Activated naive CD8-positive, alpha-beta T cell treated with anti-CD3 and anti-CD28 coated beads for 36 hours (primary cell): Measurements from ENCODE around the gene CD302. TPM values are rescaled to one million over a fixed set of nuclear protein-coding genes. Genes with fewer than 3 reads are reported as not detected.
A peak's percentile ranks its signal among the peaks of the same experiment; 100 is the strongest.

Source experiments
- DNase-seq: peaks from one replicate; pipeline ENCODE4 v3.0.0; 2021
- H3K27ac Mint-ChIP-seq: one replicate; pipeline ENCODE4 v1.8.0; 2022; ENCODE audit warnings: mild to moderate bottlenecking, moderate library complexity, mixed read lengths
- H3K27me3 Mint-ChIP-seq: one replicate; pipeline ENCODE4 v1.8.0; 2022; ENCODE audit warnings: mild to moderate bottlenecking, mixed read lengths
- H3K36me3 Mint-ChIP-seq: one replicate; pipeline ENCODE4 v1.8.0; 2021; ENCODE audit warnings: mild to moderate bottlenecking, mixed read lengths
- H3K4me1 Mint-ChIP-seq: one replicate; pipeline ENCODE4 v1.8.0; 2021; ENCODE audit warnings: mixed read lengths
- H3K4me3 Mint-ChIP-seq: one replicate; pipeline ENCODE4 v1.8.0; 2022; ENCODE audit warnings: mild to moderate bottlenecking, moderate library complexity, mixed read lengths
- H3K9me3 Mint-ChIP-seq: one replicate; pipeline ENCODE4 v1.8.0; 2022; ENCODE audit warnings: mixed read lengths
- total RNA-seq, 2 experiments: library from RNA; stranded (reverse); gene quantifications; one replicate each; pipeline ENCODE4 v1.2.3, GENCODE V29; 2021

The CD302 gene
- total RNA-seq, 2 experiments from 2014 or later: 0.37 to 0.56 TPM

- Mint-ChIP-seq H3K9me3 (no peaks in the 10 kb centered on the region), H3K4me1 (no peaks in the 10 kb centered on the region), H3K36me3 (peaks cover 9% of the 10 kb centered on the region), H3K4me3 (no peak overlapping the region), H3K27me3 (no peaks in the 10 kb centered on the region), H3K27ac (no peak overlapping the region)
- DNase-seq: no peak
Observed at GRCh38 chr2:159776321-159776720, 21.7 kb downstream of the CD302 start.

DNA sequence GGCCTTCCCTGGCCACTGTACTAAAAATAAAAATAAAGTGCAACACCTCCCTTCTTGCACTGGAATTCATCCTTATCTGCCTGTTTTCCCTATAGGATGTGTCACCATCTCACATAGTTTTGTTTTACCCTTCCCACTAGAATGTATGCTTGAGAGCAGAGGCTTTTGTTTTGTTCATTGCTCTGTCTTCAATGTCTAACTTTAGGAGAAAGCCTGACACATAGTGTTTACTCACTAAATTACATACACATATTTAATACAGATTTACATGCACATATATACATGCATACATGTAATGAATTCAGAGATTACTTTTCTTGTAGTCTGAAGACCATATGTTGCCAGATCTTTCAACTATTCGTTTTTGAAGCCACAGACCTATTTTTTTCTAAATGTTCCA, 23.0 kb downstream of the CD302 start:
- no peak overlapping the region for H3K4me3 Mint-ChIP-seq
- H3K4me1 Mint-ChIP-seq: no peaks in the 10 kb centered on the region
- no peaks in the 10 kb centered on the region for H3K9me3 Mint-ChIP-seq
- no peak overlapping the region for H3K27ac Mint-ChIP-seq
- no peaks in the 10 kb centered on the region for H3K27me3 Mint-ChIP-seq
- H3K36me3 Mint-ChIP-seq: peaks cover 12% of the 10 kb centered on the region
- no peak for DNase-seq

GRCh38 chr2:159774370-159774990, 23.5 kb downstream of the CD302 start:
- Mint-ChIP-seq H3K4me3 (no peak overlapping the region), H3K36me3 (peaks cover 12% of the 10 kb centered on the region), H3K27me3 (no peaks in the 10 kb centered on the region), H3K9me3 (no peaks in the 10 kb centered on the region), H3K4me1 (no peaks in the 10 kb centered on the region), H3K27ac (peak overlapping the region; percentile 30)
- DNase-seq: no peak

DNA sequence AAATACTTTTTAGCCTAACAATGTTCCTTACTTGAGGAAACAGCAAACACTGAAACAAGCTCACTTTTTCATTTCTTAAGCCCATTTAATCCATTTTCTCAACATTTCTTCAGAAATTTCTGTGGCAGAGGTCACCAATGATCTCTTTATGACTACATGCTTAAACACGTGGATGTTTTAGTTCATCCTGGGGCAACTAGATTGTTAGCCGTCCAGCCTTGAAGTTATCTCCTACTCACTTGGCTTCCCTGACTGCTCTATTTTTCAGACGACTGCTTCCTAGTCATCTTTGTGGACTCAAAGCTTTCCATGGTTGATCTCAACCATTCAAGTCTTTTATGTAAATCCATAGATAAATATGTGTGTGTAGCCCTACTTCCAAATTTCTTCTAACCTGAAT, 24.1 kb downstream of the CD302 start:
- no peaks in the 10 kb centered on the region for H3K27me3 Mint-ChIP-seq
- H3K27ac Mint-ChIP-seq: no peak overlapping the region
- H3K36me3 Mint-ChIP-seq: peaks cover 16% of the 10 kb centered on the region
- H3K9me3 Mint-ChIP-seq: no peaks in the 10 kb centered on the region
- DNase-seq: no peak
- no peak overlapping the region for H3K4me3 Mint-ChIP-seq
- no peaks in the 10 kb centered on the region for H3K4me1 Mint-ChIP-seq

DNA sequence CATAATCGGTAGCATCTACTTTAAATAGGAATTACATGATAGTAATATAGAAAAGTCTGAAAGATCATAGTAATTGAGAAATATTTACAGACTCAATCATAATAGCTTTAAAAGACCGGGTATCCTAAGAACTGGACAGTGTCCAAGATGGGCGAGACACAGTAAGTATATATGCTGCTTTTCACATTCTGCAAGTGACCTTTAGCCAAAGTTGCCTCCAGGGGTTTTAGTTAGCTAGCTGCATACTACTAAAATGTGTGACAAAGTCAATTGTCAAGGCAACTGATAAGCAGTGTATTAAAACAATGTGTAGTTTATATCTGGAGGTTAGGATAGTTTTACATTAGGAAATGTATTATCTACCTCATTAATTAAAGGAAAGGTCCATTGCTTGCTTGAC, 24.6 kb downstream of the CD302 start:
- Mint-ChIP-seq H3K9me3 (no peaks in the 10 kb centered on the region), H3K27me3 (no peaks in the 10 kb centered on the region), H3K27ac (no peak overlapping the region), H3K4me3 (no peak overlapping the region), H3K36me3 (peaks cover 17% of the 10 kb centered on the region), H3K4me1 (no peaks in the 10 kb centered on the region)
- no peak for DNase-seq

GRCh38 chr2:159769147-159769546, 28.9 kb downstream of the CD302 start:
- Mint-ChIP-seq H3K36me3 (peaks cover 34% of the 10 kb centered on the region), H3K27me3 (no peaks in the 10 kb centered on the region), H3K27ac (peak overlapping the region; percentile 16), H3K4me3 (no peak overlapping the region), H3K4me1 (peaks cover 11% of the 10 kb centered on the region), H3K9me3 (no peaks in the 10 kb centered on the region)
- DNase-seq: no peak

DNA sequence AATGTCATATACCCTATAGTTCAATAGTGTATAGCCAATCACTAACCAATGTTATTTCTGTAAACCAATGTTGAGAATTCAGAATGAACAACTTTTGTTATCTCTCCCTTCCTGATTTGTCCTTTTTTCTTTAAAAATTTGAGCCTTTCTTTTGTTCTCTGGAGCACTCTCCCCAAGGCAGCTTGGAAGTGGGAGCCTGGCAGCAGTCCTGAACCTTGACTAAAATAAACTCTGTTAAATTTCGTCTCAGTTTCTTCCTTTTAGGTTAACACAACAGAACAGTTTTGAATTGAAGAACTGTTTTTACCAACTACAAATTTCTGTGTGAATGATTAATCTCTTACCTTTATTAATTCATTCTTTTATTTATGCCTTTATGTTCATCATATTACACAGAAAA, 35.9 kb downstream of the CD302 start:
- no peak for DNase-seq
- Mint-ChIP-seq H3K36me3 (peaks cover 36% of the 10 kb centered on the region), H3K9me3 (no peaks in the 10 kb centered on the region), H3K27me3 (no peaks in the 10 kb centered on the region), H3K4me1 (peaks cover 11% of the 10 kb centered on the region), H3K4me3 (no peak overlapping the region), H3K27ac (no peak overlapping the region)

GRCh38 chr2:159760326-159760725, 37.7 kb downstream of the CD302 start:
- H3K27me3 Mint-ChIP-seq: no peaks in the 10 kb centered on the region
- H3K36me3 Mint-ChIP-seq: peaks cover 29% of the 10 kb centered on the region
- peaks cover 2% of the 10 kb centered on the region for H3K4me1 Mint-ChIP-seq
- no peaks in the 10 kb centered on the region for H3K9me3 Mint-ChIP-seq
- no peak overlapping the region for H3K4me3 Mint-ChIP-seq
- DNase-seq: no peak
- H3K27ac Mint-ChIP-seq: peak overlapping the region; percentile 12

DNA sequence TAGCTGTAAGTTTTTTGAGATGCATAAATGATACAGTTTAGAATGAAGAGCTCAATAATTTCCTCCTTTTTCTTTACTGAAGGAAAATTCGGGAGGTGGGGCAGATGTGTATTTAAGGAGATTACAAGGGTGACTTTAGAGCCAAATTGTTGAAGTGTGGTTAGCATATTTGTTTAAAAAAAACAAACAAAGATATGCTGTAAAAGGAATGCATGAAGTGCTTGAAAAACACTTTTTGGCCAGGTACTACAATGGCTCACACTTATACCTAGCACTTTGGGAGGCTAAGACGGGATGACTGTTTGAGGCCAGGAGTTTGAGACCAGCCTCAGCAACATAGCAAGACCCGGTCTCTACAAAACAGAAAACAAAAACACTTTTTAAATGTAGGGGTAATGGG, 38.4 kb downstream of the CD302 start:
- Mint-ChIP-seq H3K4me3 (no peak overlapping the region), H3K27ac (no peak overlapping the region), H3K9me3 (no peaks in the 10 kb centered on the region), H3K36me3 (peaks cover 25% of the 10 kb centered on the region), H3K27me3 (no peaks in the 10 kb centered on the region), H3K4me1 (peaks cover 2% of the 10 kb centered on the region)
- no peak for DNase-seq

- Mint-ChIP-seq H3K36me3 (peaks cover 23% of the 10 kb centered on the region), H3K9me3 (no peaks in the 10 kb centered on the region), H3K27me3 (no peaks in the 10 kb centered on the region), H3K4me1 (no peaks in the 10 kb centered on the region), H3K4me3 (no peak overlapping the region), H3K27ac (no peak overlapping the region)
- no peak for DNase-seq
Observed at GRCh38 chr2:159758686-159759085, 39.3 kb downstream of the CD302 start.

GRCh38 chr2:159758239-159758638, 39.8 kb downstream of the CD302 start:
- Mint-ChIP-seq H3K4me3 (no peak overlapping the region), H3K36me3 (peaks cover 23% of the 10 kb centered on the region), H3K27ac (peak overlapping the region; percentile 25), H3K27me3 (no peaks in the 10 kb centered on the region), H3K4me1 (no peaks in the 10 kb centered on the region), H3K9me3 (no peaks in the 10 kb centered on the region)
- no peak for DNase-seq

- no peaks in the 10 kb centered on the region for H3K9me3 Mint-ChIP-seq
- H3K27me3 Mint-ChIP-seq: no peaks in the 10 kb centered on the region
- H3K27ac Mint-ChIP-seq: no peak overlapping the region
- H3K36me3 Mint-ChIP-seq: peaks cover 29% of the 10 kb centered on the region
- no peak for DNase-seq
- no peak overlapping the region for H3K4me3 Mint-ChIP-seq
- H3K4me1 Mint-ChIP-seq: peaks cover 8% of the 10 kb centered on the region
Observed at GRCh38 chr2:159755788-159756187, 42.2 kb downstream of the CD302 start.

GRCh38 chr2:159755014-159755413, 43.0 kb downstream of the CD302 start:
- no peak for DNase-seq
- Mint-ChIP-seq H3K4me1 (peaks cover 8% of the 10 kb centered on the region), H3K4me3 (no peak overlapping the region), H3K27me3 (no peaks in the 10 kb centered on the region), H3K9me3 (no peaks in the 10 kb centered on the region), H3K36me3 (peaks cover 24% of the 10 kb centered on the region), H3K27ac (no peak overlapping the region)

DNA sequence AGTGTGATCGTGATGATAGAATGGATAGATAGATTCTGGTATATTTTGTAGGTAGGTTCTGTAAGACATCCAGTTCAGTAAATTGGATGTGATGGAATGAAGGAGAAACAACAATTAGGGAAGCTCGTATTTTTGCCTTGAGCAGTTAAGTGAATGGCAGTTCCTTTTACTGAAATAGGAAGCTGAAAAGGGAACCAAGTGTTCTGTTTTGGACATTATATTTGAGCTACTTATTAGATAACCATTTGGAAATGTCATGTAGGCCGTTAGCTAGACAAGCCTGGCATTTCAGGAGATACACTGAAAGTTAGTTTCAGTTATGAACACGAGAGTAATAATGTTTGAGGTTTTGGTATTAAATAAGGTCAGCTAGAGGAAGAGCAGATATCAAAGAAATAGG, 44.2 kb downstream of the CD302 start:
- no peaks in the 10 kb centered on the region for H3K9me3 Mint-ChIP-seq
- no peak for DNase-seq
- H3K4me3 Mint-ChIP-seq: no peak overlapping the region
- no peak overlapping the region for H3K27ac Mint-ChIP-seq
- peaks cover 10% of the 10 kb centered on the region for H3K4me1 Mint-ChIP-seq
- peaks cover 24% of the 10 kb centered on the region for H3K36me3 Mint-ChIP-seq
- no peaks in the 10 kb centered on the region for H3K27me3 Mint-ChIP-seq

DNA sequence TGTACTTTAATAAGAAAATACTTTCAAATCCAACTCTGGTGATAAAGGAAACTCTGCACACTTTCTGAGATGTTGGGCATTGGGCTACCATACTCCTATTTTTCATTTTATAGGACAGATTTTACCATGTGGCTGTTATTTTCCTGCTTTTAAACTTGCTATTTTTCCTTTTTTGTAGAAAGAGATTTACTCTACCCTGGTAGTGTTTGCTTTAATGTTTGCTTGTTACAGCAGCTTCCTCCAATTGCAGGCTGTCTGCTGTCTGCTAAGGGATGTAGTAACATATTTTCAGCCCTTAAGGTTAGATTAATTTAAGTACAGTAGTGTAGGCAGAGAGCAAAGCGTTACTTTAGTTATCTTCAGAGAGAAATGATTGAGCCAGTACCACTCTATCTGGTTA, 47.1 kb downstream of the CD302 start:
- Mint-ChIP-seq H3K27ac (no peak overlapping the region), H3K36me3 (peaks cover 32% of the 10 kb centered on the region), H3K9me3 (no peaks in the 10 kb centered on the region), H3K4me1 (peaks cover 13% of the 10 kb centered on the region), H3K27me3 (no peaks in the 10 kb centered on the region), H3K4me3 (no peak overlapping the region)
- no peak for DNase-seq

GRCh38 chr2:159748089-159748488, 49.9 kb downstream of the CD302 start:
- H3K9me3 Mint-ChIP-seq: no peaks in the 10 kb centered on the region
- peaks cover 15% of the 10 kb centered on the region for H3K4me1 Mint-ChIP-seq
- no peak overlapping the region for H3K27ac Mint-ChIP-seq
- no peak for DNase-seq
- H3K4me3 Mint-ChIP-seq: no peak overlapping the region
- H3K36me3 Mint-ChIP-seq: peaks cover 45% of the 10 kb centered on the region
- H3K27me3 Mint-ChIP-seq: no peaks in the 10 kb centered on the region
